Measurements from ENCODE around the gene MROH7.

DNA sequence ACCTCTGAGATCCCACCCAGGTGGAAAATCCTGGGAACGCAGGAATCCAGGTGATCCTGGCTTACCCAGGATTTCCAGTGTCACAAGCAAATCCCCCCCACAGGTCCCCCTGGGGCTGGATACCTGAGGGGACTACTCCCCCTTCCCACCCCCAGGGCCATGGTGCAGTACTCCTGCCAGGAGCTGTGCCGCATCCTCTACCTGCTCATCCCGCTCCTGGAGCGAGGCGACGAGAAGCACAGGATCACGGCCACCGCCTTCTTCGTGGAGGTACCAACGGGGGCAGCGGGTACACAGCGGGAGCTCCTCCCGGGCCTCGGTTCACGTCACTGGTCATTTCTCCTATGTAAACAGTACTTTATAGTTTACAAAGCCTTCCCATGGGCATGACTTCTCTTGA, 53.6 kb downstream of the MROH7 start:
- TF ChIP-seq POLR2A (IDR thresholded peaks at IDR 0.05) (no peak), EP300 (IDR thresholded peaks at IDR 0.05) (no peak)
- TF ChIP-seq, protein P1, sequence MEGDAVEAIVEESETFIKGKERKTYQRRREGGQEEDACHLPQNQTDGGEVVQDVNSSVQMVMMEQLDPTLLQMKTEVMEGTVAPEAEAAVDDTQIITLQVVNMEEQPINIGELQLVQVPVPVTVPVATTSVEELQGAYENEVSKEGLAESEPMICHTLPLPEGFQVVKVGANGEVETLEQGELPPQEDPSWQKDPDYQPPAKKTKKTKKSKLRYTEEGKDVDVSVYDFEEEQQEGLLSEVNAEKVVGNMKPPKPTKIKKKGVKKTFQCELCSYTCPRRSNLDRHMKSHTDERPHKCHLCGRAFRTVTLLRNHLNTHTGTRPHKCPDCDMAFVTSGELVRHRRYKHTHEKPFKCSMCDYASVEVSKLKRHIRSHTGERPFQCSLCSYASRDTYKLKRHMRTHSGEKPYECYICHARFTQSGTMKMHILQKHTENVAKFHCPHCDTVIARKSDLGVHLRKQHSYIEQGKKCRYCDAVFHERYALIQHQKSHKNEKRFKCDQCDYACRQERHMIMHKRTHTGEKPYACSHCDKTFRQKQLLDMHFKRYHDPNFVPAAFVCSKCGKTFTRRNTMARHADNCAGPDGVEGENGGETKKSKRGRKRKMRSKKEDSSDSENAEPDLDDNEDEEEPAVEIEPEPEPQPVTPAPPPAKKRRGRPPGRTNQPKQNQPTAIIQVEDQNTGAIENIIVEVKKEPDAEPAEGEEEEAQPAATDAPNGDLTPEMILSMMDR (IDR thresholded peaks at IDR 0.05), result no peak
